SK-MEL-5 (cell line): Measurements from ENCODE around the gene SMTN. TPM values are rescaled to one million over a fixed set of nuclear protein-coding genes. Genes with fewer than 3 reads are reported as not detected.
"Not testable (repeated sequence)": the region's sequence is repeated elsewhere in the genome, so short reads cannot be mapped to it uniquely, and the experiment has no call there.

Experiments used
- DNase-seq: peaks from one replicate; pipeline ENCODE4 v3.0.0-alpha.2; 2016; ENCODE audit warnings: low read depth, low spot score
- in situ Hi-C: cut with HindIII; loops from 2 replicates; pipeline ENCODE4 v1.10.0; 2016; ENCODE audit warnings: low sequenced_read_pairs, high pct_unique_total_duplicates, low pct_unique_long_range_greater_than_20kb
- total RNA-seq: library from RNA; depleted of rRNA; stranded (reverse); fragments of >200 nt; shearing (Covaris generic); gene quantifications from 2 replicates; pipeline ENCODE4 v1.2.3, GENCODE V29; 2014

SMTN gene
- total RNA-seq, 1 experiment from 2014 or later, result 10.1 TPM

DNA sequence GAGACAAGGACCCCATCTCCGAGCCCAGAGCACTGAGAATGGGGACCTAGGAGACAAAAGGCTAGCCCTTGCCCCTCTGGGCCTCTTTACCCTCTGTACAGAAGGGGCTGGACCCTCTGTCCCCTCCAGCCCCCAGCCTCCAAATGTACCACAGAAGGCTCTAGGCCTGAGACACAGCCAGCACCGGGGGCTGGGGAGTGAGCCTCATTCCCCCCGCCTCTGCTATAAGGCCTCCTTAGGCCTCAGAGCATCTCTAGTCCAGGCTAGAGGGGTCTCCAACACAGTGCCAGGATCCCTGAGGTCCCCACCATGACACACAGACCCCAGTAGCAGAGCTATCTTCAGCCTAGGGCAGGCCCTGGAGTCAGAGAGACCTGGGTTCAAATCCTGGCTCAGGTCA lies 4.8 kb downstream of the SMTN start:
- in situ Hi-C loops, result no loop called here
- DNase-seq, result no peak

DNA sequence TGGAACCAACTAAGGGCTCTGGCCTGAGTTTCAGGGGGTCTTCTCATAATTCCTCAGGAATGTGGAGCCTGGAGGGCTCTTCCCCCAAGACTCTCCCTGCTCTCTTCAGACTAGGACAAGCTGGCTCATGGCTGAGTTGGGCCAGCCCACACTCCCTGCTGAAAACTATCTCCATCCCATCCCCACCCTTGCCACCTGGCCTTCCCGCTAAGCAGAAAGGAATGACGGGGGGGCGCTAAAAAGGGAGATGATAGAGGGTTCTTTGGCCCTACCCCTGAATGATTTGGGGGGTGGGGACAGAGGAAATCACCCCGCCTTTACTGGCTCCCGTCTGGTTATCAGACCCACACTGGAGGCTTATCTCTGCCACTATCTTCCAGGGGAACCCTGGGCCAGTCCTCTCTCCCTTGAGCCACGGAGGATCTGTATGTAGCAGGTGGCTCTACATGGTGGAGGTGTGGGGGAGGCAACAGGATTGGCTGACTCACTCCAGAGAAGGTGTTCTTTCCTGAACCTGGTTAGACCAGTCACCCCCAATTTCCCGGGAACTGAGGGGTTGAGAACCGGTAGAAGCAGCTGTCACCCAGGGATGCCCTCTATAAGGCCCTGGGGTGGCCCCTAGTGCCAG lies 5.7 kb downstream of the SMTN start:
- in situ Hi-C loops, result no loop called here
- no peak for DNase-seq

DNA sequence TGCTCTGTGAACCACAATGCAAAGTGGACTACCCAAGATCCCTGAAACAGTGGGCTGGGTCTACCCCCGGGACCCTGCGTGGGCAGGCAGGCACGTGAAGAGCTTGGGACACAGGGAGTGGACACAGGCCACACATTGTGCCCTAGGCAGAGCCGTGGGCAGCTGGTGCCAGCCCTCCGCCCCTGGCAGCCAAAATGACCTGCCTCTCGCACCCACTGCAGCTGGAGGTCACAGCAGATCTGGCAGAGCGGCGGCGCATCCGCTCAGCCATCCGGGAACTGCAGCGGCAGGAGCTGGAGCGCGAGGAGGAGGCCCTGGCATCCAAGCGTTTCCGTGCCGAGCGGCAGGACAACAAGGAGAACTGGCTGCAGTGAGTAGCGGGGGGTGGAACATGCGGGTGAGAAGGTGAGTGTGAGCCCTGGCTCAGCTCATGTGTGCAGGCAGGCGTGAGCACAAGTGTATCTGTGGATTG lies 6.7 kb downstream of the SMTN start:
- in situ Hi-C loops, result no loop called here
- DNase-seq, result no peak

DNA sequence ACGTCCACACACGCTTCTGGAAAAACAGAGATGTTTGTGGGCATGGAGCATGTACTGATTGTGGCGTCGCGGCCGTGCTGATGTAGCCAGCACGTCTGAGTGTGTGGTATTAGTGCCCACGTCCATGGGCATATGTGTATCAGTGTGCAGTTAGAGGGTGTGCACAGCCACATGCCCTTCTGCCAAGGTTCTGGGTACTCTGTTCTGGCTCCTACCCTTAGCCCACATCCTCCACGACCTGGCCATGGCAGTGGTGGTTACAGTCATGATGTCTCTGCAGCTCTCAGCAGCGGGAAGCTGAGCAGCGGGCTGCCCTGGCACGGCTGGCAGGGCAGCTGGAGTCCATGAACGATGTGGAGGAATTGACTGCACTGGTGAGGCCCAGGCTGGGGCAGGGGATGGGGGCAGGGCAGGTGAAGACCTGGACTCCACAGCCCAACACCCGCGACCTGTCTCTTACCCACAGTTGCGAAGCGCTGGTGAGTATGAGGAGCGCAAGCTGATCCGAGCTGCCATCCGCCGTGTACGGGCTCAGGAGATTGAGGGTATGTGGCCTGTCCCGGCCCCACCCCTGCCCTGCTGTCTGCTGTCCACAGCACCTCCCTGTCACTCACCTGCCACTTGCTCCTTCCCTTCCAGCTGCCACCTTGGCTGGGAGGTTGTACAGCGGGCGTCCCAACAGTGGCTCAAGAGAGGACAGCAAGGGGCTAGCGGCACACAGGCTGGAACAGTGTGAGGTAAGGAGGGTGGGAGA lies 7.3 kb downstream of the SMTN start:
- DNase-seq, result no peak
- in situ Hi-C loops, result no loop called here

DNA sequence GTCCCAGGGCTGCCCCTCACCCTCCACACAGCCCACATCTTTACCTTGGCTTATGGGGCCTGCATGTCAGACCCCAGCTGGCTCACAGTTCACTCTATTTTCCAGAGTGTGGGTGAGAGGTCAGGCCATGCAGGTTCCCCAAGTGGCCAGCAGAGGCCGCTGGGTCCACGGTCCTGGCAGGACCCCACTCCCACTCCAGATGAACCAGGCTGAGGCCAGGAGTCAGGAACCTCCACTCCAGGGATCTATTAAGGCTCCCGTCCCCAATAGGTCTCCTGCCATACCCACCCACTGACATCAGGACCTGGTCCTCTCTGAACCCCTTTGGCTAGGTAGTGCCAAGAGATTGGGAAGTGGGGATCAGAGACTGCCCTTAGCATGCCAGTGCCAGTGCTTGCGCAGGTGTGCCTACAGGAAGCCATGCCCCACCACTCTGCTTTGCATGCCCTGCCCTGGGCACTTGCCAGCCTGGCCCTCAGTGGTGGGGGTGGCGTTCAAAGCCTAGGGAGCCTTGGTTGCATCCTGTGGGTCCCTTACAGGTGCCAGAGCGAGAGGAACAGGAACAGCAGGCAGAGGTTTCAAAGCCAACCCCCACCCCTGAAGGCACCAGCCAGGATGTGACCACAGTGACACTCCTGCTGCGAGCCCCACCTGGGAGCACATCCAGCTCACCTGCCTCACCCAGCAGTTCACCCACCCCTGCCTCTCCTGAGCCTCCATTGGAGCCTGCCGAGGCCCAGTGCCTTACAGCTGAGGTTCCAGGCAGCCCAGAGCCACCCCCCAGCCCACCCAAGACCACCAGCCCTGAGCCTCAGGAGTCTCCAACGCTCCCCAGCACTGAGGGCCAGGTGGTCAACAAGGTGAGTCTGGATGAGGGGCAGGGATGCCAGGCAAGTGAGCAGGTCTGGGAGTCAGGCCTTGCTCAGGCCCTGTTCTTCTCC lies 8.3 kb downstream of the SMTN start:
- in situ Hi-C loops, result no loop called here
- DNase-seq, result peak; percentile 66

DNA sequence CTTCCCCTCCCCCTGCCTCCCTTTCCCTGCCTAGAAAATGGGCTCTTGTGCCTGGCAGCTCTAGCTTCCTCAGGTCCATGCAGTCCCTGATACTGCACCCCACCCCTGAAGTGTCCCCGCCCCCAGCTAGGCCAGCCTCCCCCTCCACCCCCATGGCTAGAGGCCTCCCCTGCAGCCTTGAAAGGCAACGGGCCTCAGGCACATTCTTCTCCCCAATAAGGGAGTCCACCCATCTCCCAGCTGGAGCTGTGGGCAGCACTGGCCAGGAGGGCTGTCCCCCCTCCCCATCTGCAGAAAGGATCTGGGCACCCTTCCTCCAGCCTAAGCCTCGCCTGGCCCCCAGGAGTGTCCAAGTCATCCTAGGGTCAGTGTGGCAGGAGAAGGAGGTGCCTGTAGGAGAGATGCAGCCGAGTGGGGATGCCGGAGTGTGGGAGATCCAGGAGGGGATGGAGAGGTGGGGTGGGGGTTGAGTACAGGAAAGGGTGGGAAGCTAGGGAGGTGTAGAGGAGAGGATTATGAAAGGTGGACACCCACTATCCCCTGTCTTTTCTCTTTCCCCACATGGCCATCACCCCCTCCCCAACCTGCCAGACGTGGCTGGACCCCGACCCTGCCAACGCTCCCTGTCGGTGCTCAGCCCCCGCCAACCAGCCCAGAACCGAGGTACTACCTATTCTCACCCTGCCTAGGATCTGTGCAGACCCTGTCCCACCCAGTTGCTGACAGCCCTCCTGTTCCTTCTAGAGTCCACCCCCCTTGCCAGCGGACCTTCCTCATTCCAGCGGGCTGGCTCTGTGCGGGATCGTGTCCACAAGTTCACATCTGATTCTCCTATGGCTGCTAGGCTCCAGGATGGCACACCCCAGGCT lies 9.3 kb downstream of the SMTN start:
- DNase-seq, result no peak
- in situ Hi-C loops, result no loop called here

DNA sequence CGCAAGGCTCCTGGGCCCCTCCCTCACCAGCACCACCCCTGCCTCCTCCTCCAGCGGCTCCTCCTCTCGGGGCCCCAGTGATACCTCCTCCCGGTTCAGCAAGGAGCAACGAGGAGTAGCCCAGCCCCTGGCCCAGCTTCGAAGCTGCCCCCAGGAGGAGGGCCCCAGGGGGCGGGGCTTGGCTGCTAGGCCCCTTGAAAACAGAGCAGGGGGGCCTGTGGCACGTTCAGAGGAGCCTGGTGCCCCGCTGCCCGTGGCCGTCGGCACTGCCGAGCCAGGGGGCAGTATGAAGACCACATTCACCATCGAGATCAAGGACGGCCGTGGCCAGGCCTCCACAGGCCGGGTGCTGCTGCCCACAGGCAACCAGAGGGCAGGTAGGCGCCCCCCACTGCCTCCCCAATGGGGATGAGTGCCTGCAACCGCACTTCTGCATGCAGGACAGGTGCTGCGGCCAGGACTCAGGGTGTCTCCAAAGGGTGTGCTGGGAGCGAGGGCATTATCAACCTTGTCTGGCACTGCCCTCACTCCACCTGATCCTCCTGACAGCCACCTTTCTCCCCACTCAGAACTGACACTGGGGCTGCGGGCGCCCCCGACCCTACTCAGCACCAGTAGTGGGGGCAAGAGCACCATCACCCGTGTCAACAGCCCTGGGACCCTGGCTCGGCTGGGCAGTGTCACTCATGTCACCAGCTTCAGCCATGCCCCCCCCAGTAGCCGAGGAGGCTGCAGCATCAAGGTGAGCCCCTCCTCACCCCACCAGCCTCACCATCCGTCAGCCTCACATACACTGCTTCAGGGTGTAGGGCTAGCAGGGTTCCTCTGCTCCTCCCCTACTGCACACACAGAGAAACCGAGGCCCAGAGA lies 10.2 kb downstream of the SMTN start:
- in situ Hi-C loops, result no loop called here
- DNase-seq, result no peak

DNA sequence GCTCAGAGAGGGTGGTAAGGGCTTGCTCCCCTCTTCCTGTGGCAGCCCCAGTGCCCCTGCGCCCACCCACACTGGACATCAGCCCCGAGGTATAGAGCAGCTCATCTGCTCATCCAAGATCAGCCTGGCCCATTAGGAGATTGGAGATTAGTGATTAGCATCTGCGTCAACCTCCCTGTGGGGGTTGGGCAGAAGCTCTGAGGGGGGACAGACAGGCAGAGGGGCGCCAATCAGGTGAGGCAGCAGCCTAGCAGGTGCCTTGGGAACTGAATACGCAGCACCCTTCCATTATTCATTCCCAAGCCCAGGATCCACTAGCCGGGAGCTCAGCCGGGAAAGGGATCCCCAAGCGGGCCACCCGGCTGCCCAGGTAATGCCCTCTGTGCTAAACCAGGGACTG lies 11.0 kb downstream of the SMTN start:
- DNase-seq, result no peak
- in situ Hi-C loops, result no loop called here

DNA sequence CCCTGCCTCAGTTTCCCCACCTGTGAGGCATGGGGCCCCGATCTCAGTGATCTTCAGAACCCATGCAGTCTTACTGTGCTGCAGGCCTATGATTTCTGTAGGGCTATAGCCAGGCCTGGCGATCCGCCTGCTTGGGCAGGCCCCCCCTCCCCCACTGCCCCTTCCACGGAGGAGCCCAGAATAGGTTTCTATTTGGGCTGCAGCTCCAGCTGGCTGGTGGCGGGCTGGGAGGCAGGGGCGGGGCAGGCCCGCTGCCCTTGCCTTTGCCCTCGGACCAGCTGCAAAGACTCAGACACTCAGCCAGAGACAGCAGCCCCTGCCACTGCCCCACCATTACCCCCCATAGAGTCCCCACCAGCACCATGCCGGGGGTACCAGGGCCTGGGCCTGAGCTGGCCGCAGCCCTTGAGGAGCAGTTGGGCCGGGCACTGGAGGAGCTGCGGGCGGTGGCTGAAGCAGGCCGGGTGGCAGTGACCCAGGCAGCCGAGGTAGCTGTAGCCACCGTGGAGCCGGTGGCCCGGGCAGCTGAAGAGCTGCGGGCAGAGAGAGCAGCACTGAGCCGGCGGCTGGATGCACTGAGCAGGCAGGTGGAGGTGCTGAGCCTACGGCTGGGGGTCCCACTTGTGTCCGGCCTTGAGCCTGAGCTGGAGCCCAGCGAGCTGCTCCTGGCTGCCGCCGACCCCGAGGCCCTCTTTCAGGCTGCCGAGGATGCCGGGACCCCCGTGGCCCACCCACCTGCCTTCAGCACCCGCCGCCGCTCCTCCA lies 12.2 kb downstream of the SMTN start:
- no peak for DNase-seq
- in situ Hi-C loops, result no loop called here

DNA sequence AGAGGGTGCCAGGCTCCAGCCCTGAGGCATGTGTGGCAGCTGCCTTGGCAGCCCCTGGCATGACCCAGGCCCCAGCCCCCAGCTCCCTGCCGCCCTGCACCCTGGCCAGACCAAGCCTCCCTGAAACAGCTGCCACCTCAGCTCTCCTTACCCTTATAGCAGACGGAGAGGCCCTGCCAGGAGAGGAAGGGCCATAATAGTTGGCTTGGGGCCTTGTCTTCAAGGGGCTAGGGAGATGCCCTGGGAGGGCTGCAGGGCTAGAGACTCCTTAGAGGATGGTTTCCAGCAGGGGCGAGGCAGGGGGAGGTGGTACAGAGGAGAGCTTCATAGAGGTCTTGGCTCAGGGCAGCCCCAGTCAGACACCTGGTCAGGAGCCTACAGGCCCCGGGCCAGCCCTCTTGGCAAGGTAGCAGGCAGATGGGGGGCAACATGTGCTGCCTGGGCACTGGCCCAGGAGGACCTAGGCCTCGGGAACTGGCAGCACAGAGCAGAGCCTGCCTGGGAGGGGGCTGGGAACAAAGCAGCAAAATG lies 13.0 kb downstream of the SMTN start:
- no peak for DNase-seq
- in situ Hi-C loops, result no loop called here

DNA sequence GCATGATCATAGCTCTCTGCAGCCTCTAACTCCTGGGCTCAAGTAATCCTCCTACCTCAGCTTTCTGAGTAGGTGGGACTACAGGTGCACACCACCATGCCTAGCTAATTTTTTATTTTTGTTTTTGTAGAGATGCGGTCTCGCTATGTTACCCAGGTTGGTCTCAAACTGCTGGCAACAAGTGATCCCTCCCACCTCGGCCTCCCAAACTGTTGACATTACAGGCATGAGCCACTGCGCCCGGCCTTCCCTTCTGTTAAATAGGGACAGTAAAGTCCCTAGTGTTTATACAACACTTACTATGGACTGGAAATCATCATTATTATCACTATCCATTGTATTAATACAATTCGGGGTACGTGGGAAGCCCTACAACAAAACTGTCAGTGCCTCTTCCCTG lies 13.6 kb downstream of the SMTN start:
- in situ Hi-C loops, result no loop called here
- no peak for DNase-seq

DNA sequence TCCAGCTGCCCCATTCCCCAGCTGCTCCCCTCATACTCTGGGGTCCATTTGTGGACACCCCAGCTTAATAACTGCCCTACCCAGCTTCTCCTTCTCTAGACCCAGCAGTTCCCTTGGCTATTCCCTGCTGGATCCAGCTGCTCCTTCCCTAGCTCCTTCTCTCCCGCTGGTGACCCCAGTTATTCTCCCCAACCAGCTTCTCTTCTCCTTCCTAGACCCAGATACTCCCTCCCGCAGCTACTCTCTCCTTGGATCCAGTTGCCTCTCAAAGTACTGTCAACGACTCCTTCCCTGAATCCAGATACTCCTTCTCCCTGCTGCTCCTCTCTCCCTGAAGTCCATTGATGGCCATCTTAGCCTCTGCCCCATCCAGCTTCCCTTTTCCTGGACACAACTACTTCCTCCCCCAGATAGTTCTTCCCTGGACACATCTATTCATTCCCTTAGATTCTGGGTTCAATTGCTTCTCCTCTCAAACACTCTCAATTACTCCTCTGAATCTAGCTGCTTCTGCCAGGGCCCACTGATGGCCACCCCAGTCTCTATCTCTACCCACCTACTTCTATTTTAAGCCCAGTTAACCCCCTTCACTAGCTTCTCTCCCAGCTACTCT lies 14.6 kb downstream of the SMTN start:
- DNase-seq, result no peak
- in situ Hi-C loops, result no loop called here

DNA sequence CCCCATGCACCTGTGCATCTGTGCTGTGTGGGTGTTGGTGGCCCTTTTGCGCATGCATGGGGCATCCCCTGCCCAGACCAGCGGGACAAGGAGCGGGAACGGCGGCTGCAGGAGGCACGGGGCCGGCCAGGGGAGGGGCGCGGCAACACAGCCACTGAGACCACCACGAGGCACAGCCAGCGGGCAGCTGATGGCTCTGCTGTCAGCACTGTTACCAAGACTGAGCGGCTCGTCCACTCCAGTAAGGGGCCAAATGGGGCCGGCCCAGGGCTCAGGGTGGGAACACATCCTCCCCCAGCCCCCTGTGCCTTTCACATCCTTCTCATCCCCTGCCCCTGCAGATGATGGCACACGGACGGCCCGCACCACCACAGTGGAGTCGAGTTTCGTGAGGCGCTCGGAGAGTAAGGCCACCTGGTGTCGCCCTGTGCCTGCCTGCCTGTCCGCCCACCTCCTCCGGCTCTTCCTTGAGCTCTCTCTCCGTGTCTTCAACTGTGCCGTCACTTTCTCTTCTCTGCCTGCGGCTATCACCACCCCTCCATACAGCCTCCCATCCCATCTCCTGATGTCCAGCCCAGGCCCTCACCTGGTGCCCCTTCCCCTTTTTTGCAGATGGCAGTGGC lies 15.7 kb downstream of the SMTN start:
- in situ Hi-C loops, result no loop called here
- no peak for DNase-seq

DNA sequence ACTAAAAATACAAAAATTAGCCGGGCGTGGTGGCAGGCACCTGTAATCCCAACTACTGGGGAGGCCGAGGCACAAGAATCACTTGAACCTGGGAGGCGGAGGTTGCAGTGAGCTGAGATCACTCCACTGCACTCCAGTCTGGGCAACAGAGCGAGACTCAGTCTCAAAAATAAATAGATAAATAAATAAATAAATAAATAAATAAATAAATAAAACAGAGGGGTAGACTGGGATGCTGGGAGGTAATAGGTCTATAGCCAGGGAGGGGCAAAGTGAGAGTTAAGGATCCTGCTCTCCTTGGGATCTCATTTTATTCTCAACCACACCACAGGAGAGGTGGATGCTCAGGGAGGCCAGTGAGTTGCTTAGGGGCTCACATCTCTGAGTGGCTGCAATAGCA lies 16.4 kb downstream of the SMTN start:
- DNase-seq, in situ Hi-C loops: not testable (repeated sequence)
